HG02798 (cell line): Measurements from ENCODE around the gene PAM.

Source experiments
- ATAC-seq: cut with Tn5 transposase; IDR thresholded peaks from one replicate; pipeline ENCODE4 v1.9.1; 2021; ENCODE audit warnings: mild to moderate bottlenecking; ENCODE audit not compliant: unreplicated experiment, poor library complexity

PAM gene

DNA sequence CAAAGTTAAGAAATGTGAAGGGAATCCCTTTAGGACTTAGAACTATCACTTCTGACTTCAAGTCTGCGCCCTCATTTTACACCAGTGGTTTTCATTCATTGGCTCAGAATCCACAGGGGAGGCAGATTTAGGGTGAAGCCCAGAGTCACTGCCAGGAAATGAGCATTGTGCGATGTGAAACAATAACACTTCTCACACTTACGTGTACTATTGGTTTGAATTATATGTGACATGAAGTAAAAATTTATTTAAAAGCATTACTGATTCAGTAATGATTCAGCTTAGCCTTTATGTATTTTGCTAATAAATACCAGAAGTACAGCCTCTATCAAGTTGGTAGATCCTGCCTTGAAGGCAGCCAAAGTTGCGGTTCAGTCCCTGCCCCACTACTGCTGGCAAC, 98.6 kb downstream of the PAM start:
- ATAC-seq: no peak

- no peak for ATAC-seq
Measured at GRCh38 chr5:102855681-102856388, 100.7 kb downstream of the PAM start.

DNA sequence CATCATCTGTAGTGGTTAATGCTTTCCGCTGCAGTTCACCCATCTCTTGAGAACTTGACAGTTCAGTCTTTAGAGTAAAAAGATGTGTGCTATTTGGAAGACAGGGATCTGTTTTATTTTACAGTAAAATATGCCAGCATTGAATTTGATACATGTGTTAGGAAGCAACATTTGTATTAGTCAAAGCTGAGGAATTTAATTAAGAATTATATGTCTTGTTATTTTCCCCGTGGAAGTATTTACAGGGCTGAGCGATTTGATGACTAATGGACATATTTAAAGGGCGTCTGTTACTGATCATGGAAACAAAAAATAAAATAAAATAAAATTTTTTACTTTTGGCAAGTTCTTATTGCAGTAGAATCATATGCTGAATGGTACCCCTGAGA, 101.3 kb downstream of the PAM start:
- no peak for ATAC-seq

- ATAC-seq: no peak
Measured at GRCh38 chr5:102857076-102857818, 102.1 kb downstream of the PAM start.

GRCh38 chr5:102858221-102858620, 103.1 kb downstream of the PAM start:
- ATAC-seq: no peak

DNA sequence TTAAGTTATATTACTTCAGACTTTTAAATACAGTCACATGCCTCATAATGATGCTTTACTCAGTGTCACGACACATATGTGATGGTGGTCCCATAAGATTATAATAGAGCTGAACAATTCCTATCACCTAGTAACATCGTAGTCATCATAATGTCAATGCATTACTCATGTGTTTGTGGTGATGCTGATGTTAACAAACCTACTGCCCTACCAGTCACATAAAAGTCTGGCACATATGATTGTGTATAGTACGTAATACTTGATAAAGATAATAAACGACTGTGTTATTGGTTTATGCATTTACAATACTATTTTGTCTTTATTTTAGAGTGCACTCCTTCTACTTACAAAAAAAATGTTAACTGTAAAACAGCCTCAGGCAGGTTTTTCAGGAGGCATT, 103.7 kb downstream of the PAM start:
- no peak for ATAC-seq

GRCh38 chr5:102860035-102860434, 104.9 kb downstream of the PAM start:
- ATAC-seq: no peak

GRCh38 chr5:102863058-102863457, 108.0 kb downstream of the PAM start:
- no peak for ATAC-seq

- no peak for ATAC-seq
Measured at GRCh38 chr5:102863764-102864560, 108.9 kb downstream of the PAM start.

GRCh38 chr5:102865171-102865509, 110.0 kb downstream of the PAM start:
- ATAC-seq: no peak

DNA sequence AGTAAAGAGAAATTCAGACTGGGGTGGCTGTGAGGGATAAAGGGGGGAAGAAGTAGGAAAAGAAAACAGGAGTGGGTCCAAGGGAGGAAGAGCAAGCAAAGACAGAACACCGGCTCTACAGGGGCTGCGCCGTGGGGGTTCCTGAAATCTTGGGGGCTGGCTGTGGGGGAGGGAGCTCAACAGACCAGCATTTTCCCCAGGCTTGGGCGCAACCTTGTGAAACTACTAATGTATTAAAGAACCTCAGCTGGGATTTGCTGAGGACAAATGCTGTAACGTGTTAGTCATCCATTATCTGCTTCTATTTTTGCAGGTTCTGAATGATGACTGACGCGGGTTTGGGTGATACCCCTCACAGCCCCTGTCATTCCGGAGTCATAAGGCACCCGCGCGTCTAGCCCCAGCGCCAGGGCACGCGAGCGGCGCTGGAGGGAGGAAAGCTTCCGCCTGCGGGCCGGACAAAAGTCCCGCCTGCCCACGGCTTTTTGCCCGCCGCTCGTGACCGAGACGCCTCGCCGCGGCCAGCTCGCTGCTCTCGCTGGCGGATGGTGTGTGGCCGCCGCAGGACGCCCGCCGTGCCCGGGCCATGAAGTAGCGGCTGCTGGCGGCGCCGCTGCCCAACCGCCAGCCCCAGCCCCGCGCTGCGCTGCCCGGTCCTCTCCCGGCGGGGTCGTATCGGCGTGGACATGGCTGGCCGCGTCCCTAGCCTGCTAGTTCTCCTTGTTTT, 110.6 kb downstream of the PAM start:
- ATAC-seq: peak; percentile 82

- peak; percentile 5 for ATAC-seq
Measured at GRCh38 chr5:102866237-102866600, 111.1 kb downstream of the PAM start.

GRCh38 chr5:102867992-102868662, 113.0 kb downstream of the PAM start:
- no peak for ATAC-seq

- no peak for ATAC-seq
Measured at GRCh38 chr5:102869230-102869629, 114.1 kb downstream of the PAM start.

DNA sequence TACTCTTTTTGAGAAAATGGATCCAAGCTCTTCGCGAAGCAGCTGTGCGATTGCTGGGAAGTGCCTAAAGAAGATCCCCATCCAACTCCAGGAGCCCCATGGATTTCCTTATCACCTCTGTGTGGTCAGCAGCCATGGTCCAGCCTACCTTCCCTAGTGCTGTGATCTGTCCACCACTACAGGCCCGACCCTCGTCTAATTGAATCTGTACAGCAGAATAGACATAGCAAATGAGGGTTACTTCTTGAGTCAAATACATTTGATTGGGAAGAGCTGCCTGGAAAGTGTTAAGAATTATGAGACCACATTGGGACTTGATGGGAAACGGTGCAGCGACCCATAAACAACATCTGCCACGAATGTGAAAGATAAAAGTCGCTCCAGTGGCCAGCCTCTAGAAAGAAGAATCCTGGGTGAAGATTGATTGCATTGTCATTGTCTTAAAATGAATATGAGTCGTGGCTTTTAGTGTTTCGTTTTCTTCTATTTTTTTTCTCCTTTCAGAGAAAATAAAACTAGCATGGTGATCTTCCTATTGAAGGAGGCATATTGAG, 118.4 kb downstream of the PAM start:
- no peak for ATAC-seq

DNA sequence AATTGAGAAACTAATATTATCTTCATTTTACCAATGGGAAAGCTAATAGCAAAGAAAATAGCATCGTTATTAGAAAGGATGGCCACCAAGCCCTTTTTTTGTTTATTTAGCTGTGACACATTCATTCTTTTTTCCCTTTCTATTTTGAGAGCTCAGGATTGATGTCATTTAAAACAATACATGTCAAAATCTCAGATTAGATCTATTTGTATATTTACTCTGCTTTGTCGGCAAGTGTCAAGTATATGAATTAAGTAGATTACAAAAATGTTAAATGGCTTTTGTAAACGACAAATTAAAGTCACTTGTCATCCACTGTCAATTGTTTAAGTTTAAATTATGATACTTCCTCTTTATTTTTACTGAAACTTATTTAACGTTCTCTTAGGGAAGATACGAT, 118.9 kb downstream of the PAM start:
- ATAC-seq: no peak

DNA sequence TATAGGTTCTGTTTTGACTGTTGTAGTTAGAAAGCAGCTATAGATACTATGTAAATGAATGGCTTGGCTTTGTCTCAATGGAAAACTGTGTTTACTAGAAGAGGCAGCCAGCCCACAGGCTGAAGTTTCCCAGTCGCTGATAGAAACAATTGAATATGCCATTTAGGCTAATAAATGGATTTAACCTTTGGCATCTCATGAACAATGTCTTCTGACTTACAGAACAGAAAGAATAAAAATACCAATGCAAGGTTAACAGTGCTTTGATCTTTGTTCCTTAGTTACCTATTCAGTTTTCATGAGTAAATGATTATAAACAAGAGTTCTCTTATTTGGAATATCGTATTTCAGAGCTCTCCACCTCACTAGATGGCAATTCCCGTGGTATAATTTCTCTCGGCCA, 120.6 kb downstream of the PAM start:
- ATAC-seq: no peak

DNA sequence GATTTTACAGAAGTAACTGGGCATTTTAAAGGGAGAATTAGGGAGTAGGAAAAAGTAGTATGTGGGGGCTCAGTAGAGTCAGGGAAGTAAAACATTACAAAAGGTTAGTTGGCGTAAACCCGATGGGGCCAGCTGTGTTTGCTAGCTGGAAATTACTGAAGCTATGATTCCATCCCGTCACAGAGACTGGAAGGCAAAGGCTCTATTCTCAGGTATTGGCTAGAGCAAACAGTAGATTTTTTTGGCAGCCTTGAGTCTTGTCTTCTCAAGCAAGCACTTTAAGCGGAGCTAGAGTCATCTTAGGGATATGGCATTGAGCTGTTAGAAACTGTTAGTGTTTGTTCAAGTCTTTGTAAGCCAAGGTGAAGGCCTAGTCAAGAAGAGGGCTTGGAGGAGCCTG, 121.5 kb downstream of the PAM start:
- ATAC-seq: no peak

GRCh38 chr5:102879741-102880140, 124.6 kb downstream of the PAM start:
- ATAC-seq: no peak

DNA sequence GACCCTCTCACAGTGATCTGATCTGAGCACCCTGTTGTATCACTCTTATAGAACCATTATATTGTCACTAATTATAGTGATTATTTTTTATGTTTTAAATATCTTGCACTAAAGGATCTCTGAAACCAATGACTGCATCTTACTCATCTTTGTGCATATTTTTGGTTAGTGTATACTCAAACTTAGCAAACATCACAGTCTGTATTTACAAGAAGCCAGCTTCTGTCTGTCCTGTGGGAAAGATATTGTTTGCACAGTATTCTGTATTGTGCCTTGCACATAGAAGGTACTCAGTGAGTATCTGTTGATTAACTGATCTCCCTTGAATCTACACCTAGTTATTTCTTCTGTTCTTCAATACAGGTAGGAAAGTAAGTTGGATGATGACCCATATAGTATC, 131.5 kb downstream of the PAM start:
- no peak for ATAC-seq
